K562 (cell line): ENCODE data around the gene KIAA0825. TPM values are rescaled to one million over a fixed set of nuclear protein-coding genes. Genes with fewer than 3 reads are reported as not detected.

Experiments used
- ATAC-seq: fragments of 200-7000 bp; cut with Tn5 transposase; 3 replicates; pipeline ENCODE4 v1.9.1; 2020; ENCODE audit warnings: moderate library complexity
- BruUV-seq: library from RNA; stranded (reverse); fragments of 400-500 nt; replicated peaks from 2 replicates; lab custom pipeline; 2021; lab: Mats Ljungman, UMichigan
- CTCF ChIA-PET: fragments of 300-600 bp; formaldehyde crosslinking; extraction: SDS; loops from one replicate; lab custom pipeline; 2021; ENCODE audit warnings: low intra/inter-chr PET ratio; lab: Yijun Ruan, JAX
- POLR2A ChIA-PET: fragments of 300-600, 350-650 bp; sonication (Branson Sonifier 250); formaldehyde crosslinking; extraction: SDS; loops from one replicate; lab custom pipeline; 2021; ENCODE audit warnings: antibody characterized with exemption, inconsistent platforms; lab: Yijun Ruan, JAX
- DNase-seq, 4 experiments: peaks; one replicate each; pipeline versions ENCODE4 v3.0.0 to v3.0.0-alpha.2; 2011 to 2018; ENCODE audit warnings: low spot score in 3 of 4, mixed read lengths in 3 of 4; ENCODE audit errors: extremely low read depth in 1 of 4
- FAIRE-seq: peaks from 2 replicates; lab custom pipeline; 2011; peaks lifted over from hg19 to GRCh38; lab: Jason Lieb, UNC
- H2AFZ ChIP-seq: 2 replicates; pipeline ENCODE4 v1.6.0; 2011; ENCODE audit warnings: low read depth, low read length, control low read depth, inconsistent platforms
- H3K27ac ChIP-seq: fragments of 200-600 bp; 3 replicates; pipeline ENCODE4 v1.8.0; 2011; ENCODE audit warnings: low read depth, mild to moderate bottlenecking, control low read depth, inconsistent platforms, low read length, moderate library complexity, mixed read lengths; ENCODE audit errors: extremely low read depth
- H3K27me3 ChIP-seq, 2 experiments: fragments of 300-600 bp in 1 of 2; 2 replicates in 1 of 2; 3 replicates in 1 of 2; pipeline versions ENCODE4 v1.6.0 to v1.8.0; 2011; ENCODE audit warnings: inconsistent platforms in 2 of 2, low read length in 2 of 2, mild to moderate bottlenecking in 1 of 2, mixed read lengths in 1 of 2, moderate library complexity in 1 of 2; ENCODE audit not compliant: control insufficient read depth in 2 of 2, insufficient read depth in 2 of 2
- H3K36me3 ChIP-seq: fragments of 300-600 bp; 3 replicates; pipeline ENCODE4 v1.8.0; 2011; ENCODE audit warnings: mild to moderate bottlenecking, low read length, inconsistent platforms; ENCODE audit not compliant: control insufficient read depth, insufficient read depth
- H3K4me1 ChIP-seq, 2 experiments: fragments of 200-600 bp in 1 of 2; replicated peaks in 1 of 2; 2 replicates in 1 of 2; 3 replicates in 1 of 2; pipeline versions ENCODE4 v1.5.1 to v1.8.0; 2011; ENCODE audit warnings: inconsistent platforms in 2 of 2, low read length in 2 of 2, mild to moderate bottlenecking in 1 of 2, mixed read lengths in 1 of 2, moderate library complexity in 1 of 2; ENCODE audit not compliant: control insufficient read depth in 2 of 2, insufficient read depth in 2 of 2
- H3K4me2 ChIP-seq: 2 replicates; pipeline ENCODE4 v1.6.1; 2011; ENCODE audit warnings: low read length, control low read depth, inconsistent platforms, mixed read lengths; ENCODE audit not compliant: insufficient read depth
- H3K4me3 ChIP-seq: fragments of 200-600 bp; sonication (generic), shearing (Covaris generic); 2 replicates; pipeline ENCODE4 v1.5.1; 2016; ENCODE audit warnings: control low read depth, inconsistent platforms
- H3K79me2 ChIP-seq: fragments of 200-600 bp; 3 replicates; pipeline ENCODE4 v1.8.0; 2011; ENCODE audit warnings: low read length, inconsistent platforms; ENCODE audit not compliant: control insufficient read depth, insufficient read depth
- H3K9ac ChIP-seq, 2 experiments: 2 replicates each; pipeline versions ENCODE4 v1.6.0 to v1.6.1; 2011; ENCODE audit warnings: low read depth in 2 of 2, low read length in 2 of 2, control low read depth in 1 of 2, inconsistent platforms in 1 of 2, mild to moderate bottlenecking in 1 of 2, mixed read lengths in 1 of 2; ENCODE audit not compliant: insufficient read depth in 1 of 2
- H3K9me1 ChIP-seq: one replicate; pipeline ENCODE4 v1.6.0; 2011; ENCODE audit warnings: inconsistent platforms, mild to moderate bottlenecking, low read length, moderate library complexity; ENCODE audit not compliant: control insufficient read depth, insufficient read depth
- H3K9me3 ChIP-seq: replicated peaks from 2 replicates; pipeline ENCODE4 v1.5.1; 2011; ENCODE audit warnings: low read depth, low read length, inconsistent platforms; ENCODE audit not compliant: control insufficient read depth, insufficient read depth
- H4K20me1 ChIP-seq: replicated peaks from 2 replicates; pipeline ENCODE4 v1.6.1; 2011; ENCODE audit warnings: low read length, inconsistent platforms, mixed read lengths; ENCODE audit not compliant: control insufficient read depth, insufficient read depth
- ARHGAP35 ChIP-seq: fragments of 450-650 bp; IDR thresholded peaks from 2 replicates; pipeline ENCODE4 v1.6.1; 2018; ENCODE audit not compliant: partially characterized antibody
- CTBP1 ChIP-seq: fragments of 450-650 bp; IDR thresholded peaks from 2 replicates; pipeline ENCODE4 v1.6.1; 2016; ENCODE audit warnings: borderline replicate concordance
- E2F3 ChIP-seq: fragments of 250-450 bp; sonication (Bioruptor Pico); IDR thresholded peaks from 2 replicates; pipeline ENCODE4 v1.4.0; 2020; ENCODE audit warnings: mild to moderate bottlenecking
- ERF ChIP-seq: fragments of 450-650 bp; formaldehyde crosslinking; IDR thresholded peaks from 2 replicates; pipeline ENCODE4 v1.4.0; 2020; ENCODE audit warnings: mild to moderate bottlenecking, mixed read lengths
- KLF13 ChIP-seq: fragments of 450-650 bp; IDR thresholded peaks from 2 replicates; pipeline ENCODE4 v1.6.1; 2016; ENCODE audit warnings: missing genetic modification characterization, low read depth, mild to moderate bottlenecking, missing compliant biosample characterization, moderate library complexity, borderline replicate concordance
- TCFL5 ChIP-seq: fragments of 250-450 bp; sonication (Bioruptor Pico); conservative IDR thresholded peaks from 2 replicates; pipeline ENCODE4 v1.6.1; 2021; ENCODE audit warnings: mild to moderate bottlenecking, moderate library complexity, matching md5 sums
- TRIM28 ChIP-seq: fragments of 450-650 bp; IDR thresholded peaks from 2 replicates; pipeline ENCODE4 v1.6.1; 2017
- WGBS: fragments of 100-300 bp; shearing (Covaris generic); methylation state at CpG from one replicate; pipeline ENCODE4 v1.1.6; 2016; ENCODE audit warnings: low coverage, mixed read lengths; ENCODE audit not compliant: insufficient coverage; ENCODE audit errors: missing lambda C conversion rate; 5-methylcytosine and 5-hydroxymethylcytosine counted together
- in situ Hi-C: fragments of 300-500 bp; cut with MboI; formaldehyde crosslinking; loops from 4 replicates; pipeline ENCODE4 v1.15.0; 2018; ENCODE audit warnings: inconsistent platforms, mixed read lengths
- intact Hi-C: fragments of 100-400 bp; cut with micrococcal nuclease; formaldehyde crosslinking; loops from 2 replicates; pipeline ENCODE4 v1.14.2; 2022
- polyA plus RNA-seq, 8 experiments: library from polyadenylated mRNA; depleted of rRNA in 4 of 8; stranded (reverse) in 5 of 8; unstranded in 3 of 8; fragments of >200 nt; fragmentation: Nextera tagmentation in 2 of 8; fragmentation: Illumina TruSeq in 1 of 8; extraction: Ambion mirVana in 2 of 8; extraction: Trizol in 1 of 8; gene quantifications; 2 replicates each; pipeline versions ENCODE4 v1.2.1 to v1.2.3, GENCODE V29; 2011 to 2014; ENCODE audit warnings: inconsistent platforms in 1 of 8, missing spikeins in 1 of 8
- total RNA-seq, 7 experiments: library from RNA; depleted of rRNA in 6 of 7; stranded (reverse); fragments of >200 nt in 6 of 7; fragmentation: Illumina TruSeq in 2 of 7; extraction: Trizol in 2 of 7; gene quantifications; 2 replicates each; pipeline versions ENCODE4 v1.2.1 to v1.2.3, GENCODE V29; 2011 to 2021; ENCODE audit warnings: low replicate concordance in 1 of 7

KIAA0825 gene
- total and polyA plus RNA-seq, 9 of the 15 experiments (the other 6 are each of a cell fraction or from before 2014, with no cell fraction given), result 0.05 to 0.36 (median 0.16) TPM; not detected in 1

DNA sequence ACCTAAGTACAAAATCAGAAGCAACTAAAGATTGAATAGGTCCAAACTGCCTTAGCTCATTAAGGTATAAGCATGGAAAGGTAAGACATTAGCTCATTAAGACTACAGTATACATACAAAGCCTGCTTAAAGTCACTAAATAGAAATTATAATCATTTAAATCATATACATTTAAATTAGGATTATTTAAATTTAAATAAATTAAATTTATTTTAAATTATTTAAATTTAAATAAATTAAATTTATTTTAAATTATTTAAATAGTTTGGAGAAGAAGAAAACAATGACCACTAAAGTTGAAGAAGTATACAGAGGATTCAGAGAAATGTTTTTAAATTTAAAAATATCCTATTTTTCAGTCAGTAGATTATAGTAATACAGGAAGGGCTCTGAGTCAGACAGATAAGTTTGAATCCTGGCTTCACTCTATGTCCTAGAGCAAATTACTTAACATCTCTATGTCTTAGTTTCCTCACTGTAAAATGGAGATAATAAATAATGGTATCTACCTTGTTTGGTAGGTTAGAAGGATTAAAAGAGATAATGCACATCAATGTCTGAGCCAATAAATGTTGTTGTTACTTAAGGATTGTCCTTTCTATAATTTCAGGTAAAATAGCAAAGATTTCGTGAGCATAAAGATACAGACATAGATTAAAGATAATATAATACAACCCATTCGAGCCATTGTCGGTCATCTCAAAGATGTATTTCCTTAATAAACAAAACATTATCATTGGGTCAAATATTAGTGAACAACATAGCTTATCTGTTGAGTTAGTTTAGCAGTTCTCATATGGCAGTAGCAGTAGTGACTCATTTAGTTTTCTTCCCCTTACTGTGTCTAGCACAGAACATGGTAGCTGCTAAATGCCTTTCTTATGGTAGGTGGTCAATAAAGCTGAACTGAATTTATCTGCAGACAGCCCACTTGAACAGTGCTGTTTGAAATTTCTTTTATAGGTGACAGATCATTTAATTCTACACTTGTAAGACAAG is 100.6 kb downstream of the KIAA0825 start:
- 0% methylated on average over 3 of the region's 3 CpGs for WGBS
- FAIRE-seq, result no peak
- Histone ChIP-seq H3K4me2 (no peak overlapping the region), H3K27me3 (no peaks in the 10 kb centered on the region), H3K27ac (no peak overlapping the region), H3K4me1 (no peaks in the 10 kb centered on the region), H3K9me1 (no peaks in the 10 kb centered on the region), H3K36me3 (no peaks in the 10 kb centered on the region), H4K20me1 (no peaks in the 10 kb centered on the region), H3K9ac (no peak overlapping the region), H3K4me3 (no peak overlapping the region), H2AFZ (no peak overlapping the region), H3K9me3 (no peaks in the 10 kb centered on the region), H3K79me2 (no peaks in the 10 kb centered on the region)
- ATAC-seq, result no peak
- POLR2A ChIA-PET, result no interaction called here
- in situ Hi-C loops, result loop anchor here (10.0 kb wide), 1 partner anchor 1677 kb away; no protein-coding TSS in a partner anchor
- BruUV-seq, result no TSS peak
- DNase-seq, result no peak
- CTCF ChIA-PET, result no interaction called here
- no peak for TF ChIP-seq ERF (CRISPR knock-in tag)
- intact Hi-C loops, result no loop called here

DNA sequence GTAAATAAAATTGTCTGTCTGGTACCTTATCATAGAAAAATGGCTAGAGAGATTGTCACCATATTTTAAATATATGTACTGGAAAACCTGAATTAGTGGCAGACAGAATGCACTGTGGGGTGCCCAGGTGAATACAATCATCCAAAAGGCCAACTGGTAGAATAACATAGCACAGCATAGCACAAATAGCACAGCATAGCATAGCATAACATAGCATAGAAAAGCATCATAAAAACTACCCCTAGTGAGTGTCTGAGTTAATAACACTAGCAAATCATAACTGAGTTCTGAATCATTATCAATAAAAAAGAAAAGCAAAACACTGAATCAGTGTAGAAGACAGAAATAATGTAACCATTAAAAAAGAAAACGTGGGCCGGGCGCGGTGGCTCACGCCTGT is 102.3 kb downstream of the KIAA0825 start:
- Histone ChIP-seq H4K20me1 (no peaks in the 10 kb centered on the region), H3K4me2 (no peak overlapping the region), H3K27ac (no peak overlapping the region), H3K9me1 (no peaks in the 10 kb centered on the region), H3K4me1 (no peaks in the 10 kb centered on the region), H3K36me3 (no peaks in the 10 kb centered on the region), H3K79me2 (no peaks in the 10 kb centered on the region), H3K27me3 (no peaks in the 10 kb centered on the region), H2AFZ (no peak overlapping the region), H3K9me3 (no peaks in the 10 kb centered on the region), H3K9ac (no peak overlapping the region), H3K4me3 (no peak overlapping the region)
- TF ChIP-seq TRIM28, result no peak
- TF ChIP-seq CTBP1, result no peak
- no peak for TF ChIP-seq E2F3 (CRISPR knock-in tag)
- TF ChIP-seq KLF13 (tag), result no peak
- TF ChIP-seq TCFL5 (CRISPR knock-in tag), result no peak
- no peak for TF ChIP-seq ARHGAP35
- DNase-seq (no peak), ATAC-seq (peak; percentile 71), FAIRE-seq (no peak)
- 35% methylated on average over 5 of the region's 5 CpGs for WGBS
- CTCF ChIA-PET, result no interaction called here
- intact Hi-C loops, result no loop called here
- in situ Hi-C loops, result loop anchor here (10.0 kb wide), 1 partner anchor 1679 kb away; no protein-coding TSS in a partner anchor
- BruUV-seq, result no TSS peak
- POLR2A ChIA-PET, result no interaction called here
